Fibroblast of pulmonary artery (primary cell): ENCODE results near the gene SLC5A2.
"Not testable (repeated sequence)": the region's sequence is repeated elsewhere in the genome, so short reads cannot be mapped to it uniquely, and the experiment has no call there.

Experiments
- DNase-seq: peaks from one replicate; pipeline ENCODE4 v3.0.0-alpha.2; 2010; ENCODE audit warnings: low read depth
- H3K4me3 ChIP-seq: replicated peaks from 2 replicates; pipeline ENCODE4 v1.5.1; 2011; ENCODE audit warnings: low read depth, mild to moderate bottlenecking, control low read depth, low read length, moderate library complexity
- CTCF ChIP-seq: IDR thresholded peaks from 2 replicates; pipeline ENCODE4 v1.5.1; 2011; ENCODE audit warnings: mild to moderate bottlenecking, control low read depth, low read length, inconsistent platforms; ENCODE audit errors: missing control alignments

Gene SLC5A2

GRCh38 chr16:31517800-31518402 lies 35.0 kb downstream of the SLC5A2 start:
- no peak for TF ChIP-seq CTCF
- DNase-seq: no peak
- no peak overlapping the region for H3K4me3 ChIP-seq

GRCh38 chr16:31519759-31520431 lies 37.0 kb downstream of the SLC5A2 start:
- no peak overlapping the region for H3K4me3 ChIP-seq
- no peak for TF ChIP-seq CTCF
- no peak for DNase-seq

- no peak overlapping the region for H3K4me3 ChIP-seq
- DNase-seq: no peak
- TF ChIP-seq CTCF: no peak
Measured at GRCh38 chr16:31521368-31521767, 38.4 kb downstream of the SLC5A2 start.

- TF ChIP-seq CTCF: no peak
- no peak for DNase-seq
- no peak overlapping the region for H3K4me3 ChIP-seq
Measured at GRCh38 chr16:31522071-31522470, 39.1 kb downstream of the SLC5A2 start.

- DNase-seq, H3K4me3 ChIP-seq: not testable (repeated sequence)
Measured at GRCh38 chr16:31523768-31524167, 40.8 kb downstream of the SLC5A2 start.

- no peak for TF ChIP-seq CTCF
- no peak for DNase-seq
- no peak overlapping the region for H3K4me3 ChIP-seq
Measured at GRCh38 chr16:31525113-31525512, 42.2 kb downstream of the SLC5A2 start.

GRCh38 chr16:31527734-31528274 lies 44.9 kb downstream of the SLC5A2 start, which contains the start of gene AHSP:
Gene AHSP (plus strand): TSS chr16:31527900. CDS start chr16:31528140, 240 bp downstream.
- no peak for TF ChIP-seq CTCF
- no peak within 1 kb of the TSS for H3K4me3 ChIP-seq
- DNase-seq: no peak
